Testis (tissue), 3 donors: ENCODE results near the gene DPP8. TPM values are rescaled to one million over a fixed set of nuclear protein-coding genes. Genes with fewer than 3 reads are reported as not detected.

Experiments
- DNase-seq: peaks from one replicate; pipeline ENCODE4 v3.0.0-alpha.2; 2019
- H3K27ac ChIP-seq, 2 donors: fragments of 200-600 bp; sonication (generic); one replicate each; pipeline ENCODE4 v1.5.1; 2019
- H3K27me3 ChIP-seq: fragments of 200-600 bp; sonication (generic); one replicate; pipeline ENCODE4 v1.5.1; 2019
- H3K36me3 ChIP-seq: fragments of 200-600 bp; sonication (generic); one replicate; pipeline ENCODE4 v1.5.1; 2017; ENCODE audit warnings: low read depth; ENCODE audit errors: missing control alignments
- H3K4me1 ChIP-seq: fragments of 200-600 bp; sonication (generic); one replicate; pipeline ENCODE4 v1.5.1; 2019
- H3K4me3 ChIP-seq, 2 donors: fragments of 200-600 bp; sonication (generic); one replicate each; pipeline ENCODE4 v1.5.1; 2017 to 2019
- H3K9me3 ChIP-seq: fragments of 200-600 bp; sonication (generic); one replicate; pipeline ENCODE4 v1.5.1; 2017
- CTCF ChIP-seq, 3 experiments: fragments of 450-650 bp in 2 of 3; fragments of 200-600 bp in 1 of 3; sonication (generic) in 1 of 3; IDR thresholded peaks; one replicate each; pipeline ENCODE4 v1.5.1; 2016 to 2019; ENCODE audit warnings: antibody characterized with exemption in 3 of 3, mild to moderate bottlenecking in 2 of 3, moderate library complexity in 1 of 3
- POLR2A ChIP-seq: fragments of 450-650 bp; IDR thresholded peaks from one replicate; pipeline ENCODE4 v1.6.1; 2017; ENCODE audit warnings: antibody characterized with exemption, mild to moderate bottlenecking, moderate library complexity
- WGBS, 2 donors: methylation state at CpG; one replicate each; pipeline ENCODE4 v1.1.5; 2018; 5-methylcytosine and 5-hydroxymethylcytosine counted together
- intact Hi-C: fragments of 100-400 bp; cut with DNase I; formaldehyde crosslinking; loops from one replicate; pipeline ENCODE4 v1.15.1; 2023; ENCODE audit warnings: low total_unique reads
- polyA plus RNA-seq: library from polyadenylated mRNA; stranded (reverse); fragments of 350-450 nt; fragmentation: Illumina TruSeq; extraction: RNeasy Lipid Tissue Mini Kit (QIAGEN cat#74804); gene quantifications from one replicate; pipeline ENCODE4 v1.2.3, GENCODE V29; 2014; ENCODE audit warnings: low read depth, low replicate concordance; ENCODE audit not compliant: insufficient read depth
- total RNA-seq, 2 donors: library from RNA; depleted of rRNA; stranded (reverse); fragments of >200 nt; gene quantifications; one replicate each; pipeline ENCODE4 v1.2.3, GENCODE V29; 2016

DPP8 gene
- total and polyA plus RNA-seq, 3 donors from 2014 or later = 51.6 to 68.3 (median 64.4) TPM

GRCh38 chr15:65413760-65414144 lies 103.7 kb downstream of the DPP8 start:
- peaks cover 10% of the 10 kb centered on the region for H3K4me1 ChIP-seq
- intact Hi-C loops = no loop called here
- no peak overlapping the region for H3K4me3 ChIP-seq
- WGBS, 2 donors = 85 to 87% methylated on average over 5 to 6 of the region's 6 CpGs
- H3K27ac ChIP-seq = no peak overlapping the region
- TF ChIP-seq CTCF (IDR thresholded peaks at IDR 0.05) = no peak
- no peak for TF ChIP-seq POLR2A
- H3K27me3 ChIP-seq = no peaks in the 10 kb centered on the region
- H3K9me3 ChIP-seq = no peaks in the 10 kb centered on the region
- no peaks in the 10 kb centered on the region for H3K36me3 ChIP-seq
- DNase-seq = no peak

GRCh38 chr15:65413051-65413759 lies 104.3 kb downstream of the DPP8 start:
- H3K27me3 ChIP-seq = no peaks in the 10 kb centered on the region
- H3K27ac ChIP-seq = no peak overlapping the region
- H3K36me3 ChIP-seq = no peaks in the 10 kb centered on the region
- H3K4me3 ChIP-seq = no peak overlapping the region
- TF ChIP-seq POLR2A = no peak
- TF ChIP-seq CTCF (IDR thresholded peaks at IDR 0.05) = no peak
- intact Hi-C loops = no loop called here
- H3K9me3 ChIP-seq = no peaks in the 10 kb centered on the region
- no peak for DNase-seq
- peaks cover 10% of the 10 kb centered on the region for H3K4me1 ChIP-seq

GRCh38 chr15:65412556-65412955 lies 104.9 kb downstream of the DPP8 start:
- TF ChIP-seq POLR2A (no peak), CTCF (IDR thresholded peaks at IDR 0.05) (no peak)
- H3K36me3 ChIP-seq = no peaks in the 10 kb centered on the region
- intact Hi-C loops = no loop called here
- no peak overlapping the region for H3K4me3 ChIP-seq
- WGBS, 2 donors = 26 to 38% methylated on average over 1 of the region's 1 CpG
- no peaks in the 10 kb centered on the region for H3K27me3 ChIP-seq
- peaks cover 10% of the 10 kb centered on the region for H3K4me1 ChIP-seq
- H3K9me3 ChIP-seq = no peaks in the 10 kb centered on the region
- no peak for DNase-seq
- H3K27ac ChIP-seq = no peak overlapping the region

- no peak for DNase-seq
- no peak overlapping the region for H3K27ac ChIP-seq
- no peaks in the 10 kb centered on the region for H3K36me3 ChIP-seq
- TF ChIP-seq CTCF (IDR thresholded peaks at IDR 0.05) (no peak), POLR2A (no peak)
- H3K27me3 ChIP-seq = no peaks in the 10 kb centered on the region
- no peak overlapping the region for H3K4me3 ChIP-seq
- H3K4me1 ChIP-seq = peaks cover 10% of the 10 kb centered on the region
- intact Hi-C loops = no loop called here
- no peaks in the 10 kb centered on the region for H3K9me3 ChIP-seq
- 47 to 71% methylated on average over 5 of the region's 5 CpGs for WGBS, 2 donors
These were observed 105.9 kb downstream of the DPP8 start for GRCh38 chr15:65411465-65412071.

GRCh38 chr15:65410972-65411371 lies 106.5 kb downstream of the DPP8 start:
- H3K4me3 ChIP-seq = no peak overlapping the region
- no peak overlapping the region for H3K27ac ChIP-seq
- no peak for TF ChIP-seq CTCF (IDR thresholded peaks at IDR 0.05)
- no peak for TF ChIP-seq POLR2A
- peaks cover 10% of the 10 kb centered on the region for H3K4me1 ChIP-seq
- 82 to 90% methylated on average over 6 to 10 of the region's 10 CpGs for WGBS, 2 donors
- intact Hi-C loops = no loop called here
- H3K36me3 ChIP-seq = no peaks in the 10 kb centered on the region
- no peaks in the 10 kb centered on the region for H3K27me3 ChIP-seq
- no peak for DNase-seq
- H3K9me3 ChIP-seq = no peaks in the 10 kb centered on the region
